Ishikawa (cell line): ENCODE results near the gene PCGF5.

Experiments
- CEBPB ChIP-seq: IDR thresholded peaks from 2 replicates; pipeline ENCODE4 v1.6.1; 2012
- CREB1 ChIP-seq: IDR thresholded peaks from 2 replicates; pipeline ENCODE4 v1.6.1; 2012; ENCODE audit warnings: low read depth
- EGR1 ChIP-seq: IDR thresholded peaks from 2 replicates; pipeline ENCODE4 v1.6.1; 2012
- EP300 ChIP-seq: IDR thresholded peaks from 2 replicates; pipeline ENCODE4 v1.6.1; 2012; ENCODE audit warnings: borderline replicate concordance
- FOXM1 ChIP-seq: IDR thresholded peaks from 2 replicates; pipeline ENCODE4 v1.6.1; 2012; ENCODE audit warnings: low read depth, borderline replicate concordance
- NFIC ChIP-seq: IDR thresholded peaks from 2 replicates; pipeline ENCODE4 v1.6.1; 2012
- RAD21 ChIP-seq: IDR thresholded peaks from 2 replicates; pipeline ENCODE4 v1.6.1; 2012; ENCODE audit warnings: low read depth
- TAF1 ChIP-seq: IDR thresholded peaks from 2 replicates; pipeline ENCODE4 v1.6.1; 2012; ENCODE audit warnings: low read depth, mild to moderate bottlenecking
- TCF12 ChIP-seq: IDR thresholded peaks from 2 replicates; pipeline ENCODE4 v1.6.1; 2012; ENCODE audit warnings: low read depth
- TEAD4 ChIP-seq: IDR thresholded peaks from 2 replicates; pipeline ENCODE4 v1.6.1; 2012
- USF1 ChIP-seq: IDR thresholded peaks from 2 replicates; pipeline ENCODE4 v1.6.1; 2012
- YY1 ChIP-seq: IDR thresholded peaks from 2 replicates; pipeline ENCODE4 v1.6.1; 2012; ENCODE audit warnings: low read depth
- ZBTB7A ChIP-seq: IDR thresholded peaks from 2 replicates; pipeline ENCODE4 v1.6.1; 2012; ENCODE audit warnings: low read depth
- TF ChIP-seq, protein P1 (sequence below): IDR thresholded peaks from 2 replicates; pipeline ENCODE4 v1.6.1; 2012
- TF ChIP-seq, protein P2 (sequence below): IDR thresholded peaks from 2 replicates; pipeline ENCODE4 v1.6.1; 2012; ENCODE audit warnings: low read depth, mild to moderate bottlenecking

The PCGF5 gene

GRCh38 chr10:91313796-91314485 is 93.5 kb downstream of the PCGF5 start:
- TF ChIP-seq CEBPB: no peak
- no peak for TF ChIP-seq RAD21
- no peak for TF ChIP-seq TEAD4
- no peak for TF ChIP-seq TCF12
- no peak for TF ChIP-seq ZBTB7A
- TF ChIP-seq EP300: no peak
- no peak for TF ChIP-seq NFIC
- TF ChIP-seq FOXM1: no peak
- TF ChIP-seq, protein P1, sequence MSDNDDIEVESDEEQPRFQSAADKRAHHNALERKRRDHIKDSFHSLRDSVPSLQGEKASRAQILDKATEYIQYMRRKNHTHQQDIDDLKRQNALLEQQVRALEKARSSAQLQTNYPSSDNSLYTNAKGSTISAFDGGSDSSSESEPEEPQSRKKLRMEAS: no peak
- TF ChIP-seq, protein P2, sequence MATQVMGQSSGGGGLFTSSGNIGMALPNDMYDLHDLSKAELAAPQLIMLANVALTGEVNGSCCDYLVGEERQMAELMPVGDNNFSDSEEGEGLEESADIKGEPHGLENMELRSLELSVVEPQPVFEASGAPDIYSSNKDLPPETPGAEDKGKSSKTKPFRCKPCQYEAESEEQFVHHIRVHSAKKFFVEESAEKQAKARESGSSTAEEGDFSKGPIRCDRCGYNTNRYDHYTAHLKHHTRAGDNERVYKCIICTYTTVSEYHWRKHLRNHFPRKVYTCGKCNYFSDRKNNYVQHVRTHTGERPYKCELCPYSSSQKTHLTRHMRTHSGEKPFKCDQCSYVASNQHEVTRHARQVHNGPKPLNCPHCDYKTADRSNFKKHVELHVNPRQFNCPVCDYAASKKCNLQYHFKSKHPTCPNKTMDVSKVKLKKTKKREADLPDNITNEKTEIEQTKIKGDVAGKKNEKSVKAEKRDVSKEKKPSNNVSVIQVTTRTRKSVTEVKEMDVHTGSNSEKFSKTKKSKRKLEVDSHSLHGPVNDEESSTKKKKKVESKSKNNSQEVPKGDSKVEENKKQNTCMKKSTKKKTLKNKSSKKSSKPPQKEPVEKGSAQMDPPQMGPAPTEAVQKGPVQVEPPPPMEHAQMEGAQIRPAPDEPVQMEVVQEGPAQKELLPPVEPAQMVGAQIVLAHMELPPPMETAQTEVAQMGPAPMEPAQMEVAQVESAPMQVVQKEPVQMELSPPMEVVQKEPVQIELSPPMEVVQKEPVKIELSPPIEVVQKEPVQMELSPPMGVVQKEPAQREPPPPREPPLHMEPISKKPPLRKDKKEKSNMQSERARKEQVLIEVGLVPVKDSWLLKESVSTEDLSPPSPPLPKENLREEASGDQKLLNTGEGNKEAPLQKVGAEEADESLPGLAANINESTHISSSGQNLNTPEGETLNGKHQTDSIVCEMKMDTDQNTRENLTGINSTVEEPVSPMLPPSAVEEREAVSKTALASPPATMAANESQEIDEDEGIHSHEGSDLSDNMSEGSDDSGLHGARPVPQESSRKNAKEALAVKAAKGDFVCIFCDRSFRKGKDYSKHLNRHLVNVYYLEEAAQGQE: no peak
- TF ChIP-seq YY1: no peak
- TF ChIP-seq CREB1: no peak
- no peak for TF ChIP-seq EGR1
- no peak for TF ChIP-seq USF1
- no peak for TF ChIP-seq TAF1

GRCh38 chr10:91316486-91316885 is 96.0 kb downstream of the PCGF5 start:
- TF ChIP-seq CEBPB (no peak), EP300 (no peak), ZBTB7A (no peak), TAF1 (no peak), FOXM1 (no peak), USF1 (no peak), TEAD4 (no peak), CREB1 (no peak), YY1 (no peak), RAD21 (no peak), NFIC (no peak)
- TF ChIP-seq, protein P1: no peak

DNA sequence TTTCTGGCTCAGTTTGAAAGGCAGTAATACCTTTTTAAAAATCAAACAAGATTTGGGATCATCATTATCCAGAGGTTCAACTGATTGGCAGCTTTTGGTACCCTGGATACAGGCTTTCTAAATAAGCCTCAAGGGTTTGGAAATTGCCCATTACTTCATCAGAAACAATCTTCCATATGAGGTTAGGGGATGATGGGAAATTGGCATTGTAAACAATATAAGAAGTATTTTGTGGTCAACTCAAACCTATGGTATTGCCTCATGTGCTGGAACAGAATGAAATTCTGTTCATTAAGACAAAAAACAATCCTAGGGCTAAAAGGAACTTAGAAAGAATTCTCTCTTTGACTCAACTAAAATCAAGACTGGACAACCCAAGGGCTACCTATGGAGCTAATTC is 97.1 kb downstream of the PCGF5 start:
- TF ChIP-seq FOXM1: no peak
- TF ChIP-seq TEAD4: no peak
- TF ChIP-seq TCF12: no peak
- TF ChIP-seq, protein P1: no peak
- TF ChIP-seq, protein P2: no peak
- no peak for TF ChIP-seq CEBPB
- no peak for TF ChIP-seq USF1
- TF ChIP-seq RAD21: no peak
- TF ChIP-seq ZBTB7A: no peak
- no peak for TF ChIP-seq CREB1
- no peak for TF ChIP-seq NFIC
- no peak for TF ChIP-seq EGR1
- no peak for TF ChIP-seq TAF1
- no peak for TF ChIP-seq YY1

DNA sequence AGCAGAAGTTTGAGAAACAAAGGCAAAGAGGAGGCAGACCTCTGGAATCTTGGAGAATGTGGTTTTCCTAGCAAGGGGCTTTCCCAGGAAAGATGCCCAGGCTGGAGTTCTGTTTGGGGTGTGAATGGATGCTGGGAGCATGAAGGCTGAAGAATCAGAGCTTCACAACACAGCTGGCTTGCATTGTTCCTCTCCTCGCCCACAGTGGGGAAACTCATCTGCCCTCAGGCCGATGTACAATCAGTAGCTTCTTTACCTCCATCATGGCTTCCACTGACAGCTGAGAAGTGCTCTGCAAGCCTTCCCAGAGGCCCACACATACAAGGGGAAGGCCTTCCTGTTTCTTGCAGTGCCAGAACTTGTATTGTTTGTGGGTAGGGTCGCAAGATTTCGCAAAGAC is 98.9 kb downstream of the PCGF5 start:
- TF ChIP-seq TEAD4: no peak
- no peak for TF ChIP-seq TAF1
- TF ChIP-seq USF1: no peak
- no peak for TF ChIP-seq CREB1
- TF ChIP-seq, protein P1: no peak
- no peak for TF ChIP-seq ZBTB7A
- no peak for TF ChIP-seq EGR1
- no peak for TF ChIP-seq TCF12
- TF ChIP-seq CEBPB: no peak
- no peak for TF ChIP-seq RAD21
- TF ChIP-seq, protein P2: no peak
- no peak for TF ChIP-seq NFIC
- no peak for TF ChIP-seq FOXM1
- TF ChIP-seq YY1: no peak
- TF ChIP-seq EP300: no peak
